HTERT RPE-1 (cell line): Measurements from ENCODE around the gene CRY1.
"Not testable (repeated sequence)": the region's sequence is repeated elsewhere in the genome, so short reads cannot be mapped to it uniquely, and the experiment has no call there.

Experiments
- in situ Hi-C: fragments of 300-500 bp; cut with MboI; formaldehyde crosslinking; loops from 4 replicates; pipeline ENCODE4 v1.14.3; 2020; ENCODE audit warnings: low sequenced_read_pairs

The CRY1 gene

DNA sequence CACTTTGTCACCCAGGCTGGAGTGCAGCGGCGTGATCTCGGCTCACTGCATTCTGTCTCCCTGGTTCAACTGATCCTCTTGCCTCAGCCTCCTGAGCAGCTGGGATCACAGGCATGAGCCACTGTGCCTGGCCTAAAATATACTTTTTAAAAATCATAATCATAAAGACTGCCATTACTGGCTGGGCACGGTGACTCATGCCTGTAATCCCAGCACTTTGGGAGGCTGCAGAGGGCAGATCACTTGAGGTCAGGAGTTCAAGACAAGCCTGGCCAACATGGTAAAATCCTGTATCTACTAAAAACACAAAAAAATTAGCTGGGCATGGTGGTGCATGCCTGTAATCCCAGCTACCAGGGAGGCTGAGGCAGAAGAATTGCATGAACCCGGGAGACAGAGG, 20.1 kb downstream of the CRY1 start:
- in situ Hi-C loops = not testable (repeated sequence)

DNA sequence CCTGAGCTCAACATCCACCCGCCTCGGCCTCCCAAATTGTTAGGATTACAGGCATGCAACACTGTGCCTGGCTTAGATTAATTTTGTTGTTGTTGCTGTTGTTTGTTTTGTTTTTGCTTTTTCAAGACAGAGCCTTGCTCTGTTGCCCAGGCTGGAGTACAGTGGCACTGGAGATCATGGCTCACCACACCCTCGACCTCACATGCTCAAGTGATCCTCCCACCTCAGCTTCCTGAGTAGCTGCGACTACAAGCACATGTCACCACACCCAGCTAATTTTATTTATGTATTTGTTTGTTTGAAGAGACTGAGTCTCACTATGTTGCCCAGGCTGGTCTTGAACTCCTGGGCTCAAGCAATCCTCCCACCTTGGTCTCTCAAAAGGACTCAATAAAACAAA, 26.7 kb downstream of the CRY1 start:
- in situ Hi-C loops = no loop called here

DNA sequence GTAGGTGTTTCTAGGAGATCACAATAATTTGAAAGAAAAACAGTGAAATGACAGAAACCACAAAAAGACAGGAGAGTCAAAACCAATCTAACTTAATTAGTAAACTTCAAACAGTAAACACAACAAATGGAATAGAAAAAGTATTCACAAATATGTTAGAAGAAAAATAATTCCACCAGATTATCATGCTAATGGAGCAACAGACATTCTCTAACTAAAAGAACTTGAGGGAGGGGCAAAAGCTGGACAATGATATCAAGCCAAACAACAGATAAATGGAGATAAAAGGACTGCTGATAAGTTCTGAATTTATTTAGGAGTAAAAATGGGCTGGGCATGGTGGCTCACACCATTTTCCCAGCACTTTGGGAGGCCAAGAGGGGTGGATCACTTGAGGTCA, 28.7 kb downstream of the CRY1 start:
- in situ Hi-C loops = no loop called here

DNA sequence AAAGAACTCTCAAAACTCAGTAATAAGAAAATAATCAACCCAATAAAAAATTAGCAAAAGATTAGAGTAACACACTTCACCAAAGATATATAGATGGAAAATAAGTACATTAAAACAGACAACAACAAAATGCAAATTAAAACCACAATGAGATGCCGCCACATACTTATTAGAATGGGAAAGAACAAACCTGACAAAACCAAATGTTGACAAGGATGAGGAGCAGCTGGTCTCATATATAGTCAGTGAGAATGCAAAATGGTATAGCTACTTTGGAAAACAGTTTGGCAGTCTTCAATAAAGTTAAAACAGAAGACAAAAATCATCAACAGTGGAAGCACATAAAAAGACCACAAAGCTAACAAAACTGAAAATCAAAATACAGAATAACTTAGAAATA, 29.1 kb downstream of the CRY1 start:
- in situ Hi-C loops = no loop called here

DNA sequence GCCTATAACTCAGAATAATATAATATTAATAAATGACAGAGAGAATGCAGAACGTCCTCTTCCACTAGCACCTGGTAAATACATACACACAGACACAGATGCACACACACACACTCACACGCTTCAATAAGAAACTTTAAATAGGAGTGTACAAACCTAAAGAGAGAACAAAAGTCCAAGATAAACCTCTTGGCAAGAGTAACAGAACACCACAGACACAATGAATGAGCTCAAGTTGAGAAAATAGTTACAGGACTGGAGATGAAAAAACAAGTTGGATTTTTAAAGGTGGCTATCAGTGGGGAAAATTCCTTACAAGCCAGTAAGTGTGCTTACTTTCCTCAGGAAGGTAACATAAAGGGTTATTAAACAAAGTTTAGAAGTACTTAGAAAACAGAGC, 35.2 kb downstream of the CRY1 start:
- in situ Hi-C loops = no loop called here

DNA sequence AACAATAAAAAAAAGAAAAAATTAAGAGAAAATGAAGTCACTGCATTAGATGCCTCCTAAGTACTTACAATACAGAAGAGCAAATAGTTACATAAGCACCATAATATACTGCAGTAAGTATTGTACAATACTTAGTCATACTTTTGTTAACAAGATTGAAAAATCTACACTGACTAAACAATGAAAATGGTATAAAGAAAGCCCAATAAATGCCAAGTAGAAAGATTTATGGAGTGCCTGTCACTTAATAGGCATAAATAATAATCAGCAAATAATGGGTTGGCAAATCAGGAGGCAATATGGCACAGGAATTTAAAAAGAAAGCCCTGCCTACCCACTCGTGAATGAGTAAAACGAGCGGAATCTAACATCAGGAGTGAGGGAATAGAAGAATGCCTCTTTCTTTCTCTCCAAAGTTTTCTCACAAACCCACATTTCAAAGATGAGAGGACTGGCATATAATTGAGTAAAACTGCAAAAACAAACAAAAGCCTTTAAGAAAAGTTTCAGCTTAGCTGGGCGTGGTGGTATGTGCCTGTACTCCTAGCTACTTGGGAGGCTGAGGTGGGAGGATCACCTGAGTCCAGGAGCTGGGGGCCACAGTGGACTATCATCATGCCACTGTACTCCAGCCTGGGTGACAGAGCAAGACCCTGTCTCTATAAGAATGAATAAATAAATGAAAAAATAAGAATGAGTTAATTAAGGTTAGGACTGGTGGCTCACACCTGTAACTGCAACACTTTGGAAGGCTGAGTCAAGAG, 36.1 kb downstream of the CRY1 start:
- in situ Hi-C loops = no loop called here

DNA sequence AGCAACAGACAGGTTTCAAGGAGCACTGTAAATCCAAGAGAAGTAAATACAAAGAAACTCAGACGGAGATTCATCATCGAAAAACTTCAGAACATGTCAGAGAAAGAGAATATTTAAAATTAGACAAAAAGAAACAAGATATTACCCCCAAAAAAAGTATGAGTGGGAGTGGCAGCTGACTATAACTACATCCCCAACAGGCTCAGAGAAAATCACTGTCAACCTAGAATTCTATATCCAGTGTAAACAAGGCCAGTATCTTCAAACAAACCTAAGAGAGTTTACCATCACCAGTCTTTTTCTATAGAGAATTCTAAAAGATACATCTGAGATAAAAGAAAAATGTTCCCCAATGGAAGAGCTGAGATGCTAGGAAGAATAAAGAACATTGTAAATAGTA, 39.6 kb downstream of the CRY1 start:
- in situ Hi-C loops = no loop called here

DNA sequence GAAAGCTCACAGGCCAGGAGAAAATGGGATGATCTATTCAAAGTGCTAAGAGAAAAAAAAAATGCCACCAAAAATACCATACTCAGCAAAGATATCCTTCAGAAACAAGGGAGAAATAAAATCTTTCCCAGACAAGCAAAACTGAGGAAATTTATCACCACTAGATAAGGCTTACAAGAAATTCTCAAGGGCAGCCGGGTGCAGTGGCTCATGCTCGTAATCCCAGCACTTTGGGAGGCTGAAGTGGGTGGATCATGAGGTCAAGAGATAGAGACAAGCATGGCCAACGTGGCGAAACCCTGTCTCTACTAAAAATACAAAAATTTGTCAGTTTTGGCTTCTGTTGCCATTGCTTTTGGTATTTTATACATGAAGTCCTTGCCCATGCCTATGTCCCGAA, 48.2 kb downstream of the CRY1 start:
- in situ Hi-C loops = no loop called here

DNA sequence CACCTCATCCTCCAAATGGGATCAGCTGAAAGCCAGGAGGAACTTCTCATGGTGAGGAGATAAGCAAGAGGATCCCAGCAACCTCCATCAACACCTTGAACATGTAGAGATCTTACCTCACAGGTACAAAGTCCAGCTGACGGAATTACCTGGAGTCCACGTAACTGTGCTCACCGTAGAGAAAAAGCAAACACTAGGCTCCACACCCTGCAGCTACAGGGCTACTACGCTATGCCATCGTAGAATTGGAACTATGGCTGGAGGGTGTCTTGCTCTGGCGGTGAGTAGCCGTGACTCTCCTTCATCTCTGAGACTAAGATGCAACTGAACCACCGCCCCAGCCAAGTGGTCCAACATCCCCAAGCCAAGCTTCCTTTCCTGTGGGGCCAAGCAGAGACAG, 50.5 kb downstream of the CRY1 start:
- in situ Hi-C loops = no loop called here

DNA sequence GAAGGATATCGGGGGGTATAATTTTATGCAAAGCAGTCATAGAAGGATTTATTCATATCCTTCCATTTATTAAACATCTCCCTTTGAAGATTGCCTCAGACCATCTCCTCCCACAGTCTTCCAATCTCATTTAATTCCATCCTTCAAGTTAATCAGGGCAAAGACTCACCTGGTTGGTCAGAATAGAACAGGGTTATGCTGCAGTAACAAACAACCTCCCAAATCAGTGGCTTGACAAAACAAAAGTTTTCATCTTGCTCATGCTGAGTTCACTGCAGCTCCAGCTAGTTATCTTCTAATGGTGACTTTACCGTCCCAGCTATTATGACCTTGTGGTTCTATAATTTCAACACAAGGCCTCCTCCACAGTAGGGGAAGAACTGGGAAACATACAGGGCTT, 57.6 kb downstream of the CRY1 start:
- in situ Hi-C loops = no loop called here

DNA sequence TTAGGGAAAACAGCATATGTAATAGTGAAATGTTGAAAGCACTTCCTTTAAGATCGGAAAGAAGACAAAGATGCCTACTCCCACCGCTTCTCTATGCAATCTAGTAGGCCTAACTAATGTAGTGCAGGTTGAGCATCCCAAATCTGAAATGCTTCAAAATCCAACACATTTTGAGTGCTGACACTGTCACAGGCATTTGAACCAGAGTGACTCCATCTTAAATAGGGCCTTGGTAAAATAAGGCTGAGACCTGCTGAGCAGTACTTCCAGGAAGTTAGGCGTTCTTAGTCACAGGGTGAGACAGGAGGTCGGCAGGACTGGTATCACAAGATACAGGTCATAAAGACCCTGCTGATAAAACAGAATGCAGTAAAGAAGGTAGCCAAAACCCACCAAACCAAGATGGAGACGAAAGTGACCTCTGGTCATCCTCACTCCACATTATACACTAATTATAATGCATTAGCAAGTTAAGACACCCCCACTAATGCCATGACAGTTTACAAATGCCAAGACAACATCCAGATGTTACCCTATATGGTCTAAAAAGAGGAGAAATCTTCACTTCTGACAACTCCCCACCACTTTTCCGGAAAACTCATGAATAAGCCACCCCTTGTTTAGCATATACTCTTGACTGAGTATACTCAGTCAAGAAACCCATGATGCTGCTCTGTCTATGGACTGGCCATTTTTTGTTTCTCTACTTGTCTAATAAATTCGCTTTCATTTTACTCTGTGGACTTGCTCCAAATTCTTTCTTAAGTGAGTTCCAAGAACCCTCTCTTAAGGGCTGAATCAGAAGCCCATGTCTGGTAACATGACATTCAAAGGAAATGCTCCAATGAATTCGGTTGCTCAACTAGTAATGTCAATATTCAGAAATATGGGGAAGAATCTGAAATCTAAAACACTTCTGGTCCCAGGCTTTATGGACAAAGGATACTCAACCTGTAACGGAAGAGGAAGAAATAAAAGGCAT, 59.3 kb downstream of the CRY1 start:
- in situ Hi-C loops = no loop called here

DNA sequence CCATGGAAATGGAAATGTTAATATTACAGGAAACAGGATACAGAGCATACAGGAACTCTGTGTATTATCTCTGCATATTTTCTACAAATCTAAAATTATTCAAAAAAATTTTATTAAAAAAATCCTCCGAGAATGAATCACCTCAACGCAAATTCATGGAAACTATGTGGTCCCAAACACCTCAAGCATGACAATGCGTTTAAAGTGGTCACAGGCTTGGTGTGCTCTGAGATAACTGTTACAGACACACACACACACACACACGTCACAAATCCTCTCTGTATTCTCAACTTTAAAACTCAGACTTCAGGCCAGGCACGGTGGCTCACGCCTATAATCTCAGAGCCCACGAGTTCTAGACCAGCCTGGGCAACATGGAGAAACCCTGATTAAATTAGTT, 61.1 kb downstream of the CRY1 start:
- in situ Hi-C loops = no loop called here

DNA sequence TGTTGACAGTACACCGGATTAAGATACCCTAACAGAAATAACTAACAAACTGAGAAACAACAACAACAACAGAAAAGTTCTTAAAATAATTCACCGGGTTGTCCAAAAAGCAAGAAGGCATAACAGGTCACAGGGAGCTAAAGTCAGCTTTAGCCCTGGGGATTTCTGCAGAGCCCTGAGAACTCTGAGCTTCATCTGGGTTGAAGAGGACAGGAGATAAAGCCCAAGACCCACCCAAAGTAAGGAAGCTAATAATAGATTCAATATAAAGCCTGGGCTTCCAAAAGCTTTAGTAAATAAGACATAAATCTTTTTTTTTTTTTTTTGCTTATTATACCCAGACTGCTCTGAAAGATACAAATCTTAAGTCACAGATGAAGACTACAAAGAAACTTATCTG, 62.3 kb downstream of the CRY1 start:
- in situ Hi-C loops = no loop called here

DNA sequence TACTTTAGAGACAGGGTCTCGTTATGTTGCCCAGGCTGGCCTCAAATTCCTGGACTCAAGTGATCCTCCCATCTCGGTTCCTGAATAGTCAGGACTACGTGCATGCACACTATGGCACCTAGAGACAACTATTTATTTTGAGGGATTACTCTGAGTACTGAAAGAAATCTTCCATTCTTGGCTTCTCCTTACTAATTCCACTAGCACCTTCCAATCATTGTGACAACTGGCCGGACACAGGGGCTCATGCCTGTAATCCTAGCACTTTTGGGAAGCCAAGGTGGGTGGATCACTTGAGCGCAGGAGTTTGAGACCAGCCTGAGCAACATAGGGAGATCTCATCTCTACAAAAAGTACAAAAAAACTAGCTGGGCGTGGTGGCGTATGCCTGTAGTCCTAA, 64.3 kb downstream of the CRY1 start:
- in situ Hi-C loops = no loop called here

DNA sequence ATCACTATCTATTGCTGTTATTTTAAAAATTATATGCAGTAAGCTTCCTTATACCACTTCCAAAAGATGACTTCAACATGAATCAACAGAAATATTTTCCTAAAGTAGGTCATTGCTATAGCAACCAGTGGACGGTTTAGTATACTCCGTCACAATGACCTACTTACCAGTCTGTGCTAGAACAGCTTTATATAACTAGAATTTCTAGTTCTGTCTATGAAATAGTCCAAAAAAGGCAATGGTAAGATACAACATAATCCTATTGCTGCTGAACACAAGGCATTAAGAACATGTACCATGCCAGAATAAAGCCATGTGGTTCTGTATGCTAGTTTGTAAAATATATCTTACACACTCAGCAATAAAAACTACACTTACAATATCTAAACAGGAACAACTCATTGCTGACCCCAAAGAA, 65.7 kb downstream of the CRY1 start:
- in situ Hi-C loops = no loop called here

DNA sequence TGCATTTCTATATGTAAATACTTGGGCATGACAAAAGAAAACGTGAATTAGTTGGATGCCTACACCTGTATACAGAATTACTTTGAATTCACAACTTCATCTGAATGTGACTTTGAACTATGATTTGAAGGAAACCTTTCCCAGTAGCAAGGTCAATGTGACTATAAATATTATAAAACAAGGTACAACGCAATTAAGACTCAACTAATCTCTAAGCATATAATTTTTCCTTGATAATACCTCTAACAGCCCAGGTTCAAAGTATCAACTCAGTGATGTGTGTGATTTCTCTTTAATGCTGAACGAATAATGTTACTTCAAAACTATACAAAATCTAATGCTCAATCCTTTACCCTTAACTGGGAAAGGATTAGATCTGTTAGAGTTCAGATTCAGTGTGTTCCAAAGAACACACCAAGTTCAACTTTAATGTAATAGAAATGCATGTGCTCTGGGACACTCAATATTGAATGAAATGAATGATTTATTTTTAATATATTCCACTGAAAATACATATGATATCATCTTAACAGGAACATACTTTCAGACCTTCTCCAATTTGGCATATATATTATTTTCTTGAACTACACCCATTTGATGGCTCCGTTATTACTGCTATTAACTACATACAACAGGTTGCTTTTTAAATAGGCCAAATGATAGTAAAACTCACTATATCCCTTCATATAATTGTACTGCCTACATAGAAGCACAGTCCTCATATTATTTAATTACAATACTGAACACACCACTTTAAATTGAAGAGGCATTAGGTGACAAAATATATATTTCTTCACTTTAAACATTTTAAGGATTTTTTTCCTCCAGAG, 66.3 kb downstream of the CRY1 start:
- in situ Hi-C loops = no loop called here

DNA sequence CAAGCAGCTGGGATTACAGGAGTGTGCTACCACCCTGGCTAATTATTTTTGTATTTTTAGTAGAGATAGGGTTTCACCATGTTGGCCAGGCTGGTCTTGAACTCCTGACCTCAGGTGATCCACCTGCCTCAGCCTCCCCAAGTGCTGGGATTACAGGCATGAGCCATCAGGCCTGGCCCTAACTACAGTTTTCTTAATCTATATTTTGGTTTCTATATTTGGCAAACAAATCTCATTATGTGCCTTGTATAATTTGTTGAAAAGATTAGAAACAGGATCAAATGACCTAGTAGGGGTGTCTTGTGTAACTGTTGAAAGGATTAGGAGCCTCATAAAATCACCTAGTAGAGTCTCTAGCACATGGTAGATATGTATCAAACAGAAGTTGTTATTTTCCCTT, 67.0 kb downstream of the CRY1 start:
- in situ Hi-C loops = not testable (repeated sequence)

DNA sequence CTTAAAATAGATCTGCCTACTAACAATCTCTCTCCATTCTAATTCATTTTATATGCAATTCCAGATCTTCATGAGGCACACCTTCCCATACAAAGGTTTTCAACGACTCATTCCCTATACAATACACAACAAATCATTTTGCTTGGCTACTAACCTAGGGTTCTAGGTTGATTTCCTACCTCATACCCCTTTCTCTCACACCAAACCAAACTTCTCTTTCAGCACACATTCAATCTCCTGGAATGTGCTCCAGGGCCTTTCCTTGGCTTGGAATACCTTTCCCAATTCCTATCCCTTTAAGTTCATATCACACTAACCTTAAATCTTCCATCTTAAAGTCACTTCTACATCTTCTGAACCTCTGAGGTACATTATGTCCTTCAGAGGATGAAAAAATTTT, 67.7 kb downstream of the CRY1 start:
- in situ Hi-C loops = no loop called here

DNA sequence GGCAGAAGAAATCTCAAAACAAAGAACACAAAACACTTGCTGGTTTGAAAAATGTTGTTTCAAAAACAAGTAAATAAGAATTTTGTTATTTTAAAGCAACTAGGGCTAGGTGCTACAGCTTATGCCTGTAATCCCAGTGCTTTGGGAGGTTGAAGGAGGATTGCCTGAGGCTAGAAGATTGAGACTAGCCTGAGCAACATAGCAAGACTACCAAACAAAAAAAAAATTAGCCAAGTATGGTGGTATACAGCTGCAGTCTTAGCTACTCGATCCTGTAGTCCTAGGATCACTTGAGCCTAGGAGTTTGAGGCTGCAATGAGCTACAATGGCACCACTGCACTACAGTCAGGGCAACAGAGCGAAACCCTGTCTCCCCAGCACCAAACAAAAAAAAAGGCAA, 73.8 kb downstream of the CRY1 start:
- in situ Hi-C loops = no loop called here

DNA sequence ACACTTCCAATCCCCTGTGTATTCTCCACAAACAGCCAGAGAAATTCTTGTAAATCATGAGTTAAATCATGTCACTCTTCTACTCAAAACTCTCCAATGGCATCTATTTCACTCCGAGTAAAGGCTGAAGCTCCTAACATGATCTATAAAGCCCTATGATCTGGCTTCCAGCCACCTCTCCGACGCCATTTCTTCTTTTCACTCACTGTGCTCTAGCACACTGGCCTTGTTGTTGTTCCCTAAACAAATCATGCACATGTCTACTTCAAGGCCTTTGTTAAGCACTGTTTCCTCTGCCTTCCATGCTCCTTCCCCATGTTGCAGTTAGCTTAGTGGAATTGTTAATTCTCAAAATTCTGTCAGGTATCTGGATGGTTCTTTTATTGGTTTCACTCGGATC, 76.3 kb downstream of the CRY1 start:
- in situ Hi-C loops = no loop called here

DNA sequence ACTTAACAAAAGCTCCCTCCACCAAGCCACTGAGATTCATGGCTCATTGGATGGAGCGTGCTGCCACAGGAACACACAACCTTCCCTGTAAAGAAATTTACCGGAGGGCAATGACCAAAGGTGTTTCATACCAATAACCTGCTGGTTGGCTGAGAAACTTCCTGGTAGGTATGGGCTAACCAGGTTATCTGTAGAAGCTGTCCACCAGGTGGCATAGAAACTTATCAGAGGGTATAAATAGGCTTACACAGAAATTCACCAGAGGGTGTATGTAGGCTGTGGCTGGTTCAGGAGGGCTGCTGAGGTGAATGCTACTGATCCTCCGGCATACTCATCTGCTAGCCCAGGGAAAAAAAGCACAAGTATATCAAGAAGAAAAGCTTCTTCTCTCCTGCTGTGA, 79.3 kb downstream of the CRY1 start:
- in situ Hi-C loops = no loop called here
